ENCODE data around the gene DAZ3.
"Not testable (repeated sequence)": the region's sequence is repeated elsewhere in the genome, so short reads cannot be mapped to it uniquely, and the experiment has no call there.

DAZ3 gene

DNA sequence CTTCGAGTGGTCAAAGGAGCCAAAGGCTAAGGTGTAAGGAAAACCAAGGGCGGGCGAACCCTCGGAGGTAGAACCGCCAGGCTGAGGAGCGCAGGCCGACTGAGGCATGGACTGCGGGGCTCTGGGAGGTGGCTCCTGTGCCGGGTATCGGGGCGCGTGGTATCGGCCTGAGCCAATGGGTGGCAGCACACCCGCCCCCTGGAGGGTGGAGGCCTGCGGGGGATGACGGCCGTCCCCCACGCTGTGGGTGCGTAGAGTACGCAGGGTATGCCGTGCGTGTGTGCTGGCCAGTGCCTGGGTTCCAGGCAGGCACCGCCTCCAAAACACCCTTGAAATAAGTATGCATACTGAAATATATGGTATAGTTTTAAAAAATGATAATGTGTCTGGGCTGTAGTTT, at the start of gene DAZ3:
Gene DAZ3, minus strand, starts transcription at position 101 of the 400 bp plus-strand sequence. CDS start 208 bp downstream, outside the sequence.
- DNase-seq (ENCODE audit: low read depth in 1 of 2, low spot score in 1 of 2): not testable (repeated sequence)

- DNase-seq (ENCODE audit: low read depth in 1 of 2, low spot score in 1 of 2): not testable (repeated sequence)
Observed at GRCh38 chrY:24833619-24834018, 20.4 kb upstream of the DAZ3 start, which contains the start of gene DAZ4. TSS of gene DAZ4 (plus strand) at chrY:24833919. CDS start at chrY:24834127, 208 bp downstream.

- DNase-seq (ENCODE audit: low read depth in 1 of 2, low spot score in 1 of 2): not testable (repeated sequence)
Observed at GRCh38 chrY:24825069-24825468, 11.9 kb upstream of the DAZ3 start.

GRCh38 chrY:24824184-24824879, 11.1 kb upstream of the DAZ3 start:
- not testable (repeated sequence) for DNase-seq (ENCODE audit: low read depth in 1 of 2, low spot score in 1 of 2)

- not testable (repeated sequence) for DNase-seq (ENCODE audit: low read depth in 1 of 2, low spot score in 1 of 2)
Observed at GRCh38 chrY:24821836-24822235, 8.6 kb upstream of the DAZ3 start.
